Activated CD8-positive, alpha-beta memory T cell treated with anti-CD3 and anti-CD28 coated beads for 1 hour (primary cell): ENCODE data around the gene HERC2.

ENCODE experiments used
- DNase-seq, 2 donors: peaks; one replicate each; pipeline ENCODE4 v3.0.0-alpha.2; 2020; ENCODE audit warnings: low read depth in 1 of 2; ENCODE audit errors: extremely low read depth in 1 of 2

HERC2 gene

GRCh38 chr15:28116521-28117431 is 205.2 kb downstream of the HERC2 start:
- DNase-seq = no peak

- no peak for DNase-seq
Observed at GRCh38 chr15:28115871-28116270, 206.1 kb downstream of the HERC2 start.

- no peak for DNase-seq
Observed at GRCh38 chr15:28114721-28115622, 207.0 kb downstream of the HERC2 start.

GRCh38 chr15:28114114-28114455 is 207.9 kb downstream of the HERC2 start:
- DNase-seq = no peak

- no peak for DNase-seq
Observed at GRCh38 chr15:28113394-28114113, 208.4 kb downstream of the HERC2 start.

GRCh38 chr15:28112962-28113361 is 209.0 kb downstream of the HERC2 start:
- DNase-seq = no peak

- DNase-seq = no peak
Observed at GRCh38 chr15:28112101-28112760, 209.7 kb downstream of the HERC2 start.

GRCh38 chr15:28111543-28111942 is 210.4 kb downstream of the HERC2 start:
- no peak for DNase-seq

- DNase-seq = no peak
Observed at GRCh38 chr15:28110481-28110881, 211.5 kb downstream of the HERC2 start.

- no peak for DNase-seq
Observed at GRCh38 chr15:28109626-28110455, 212.1 kb downstream of the HERC2 start.

GRCh38 chr15:28107904-28108275 is 214.1 kb downstream of the HERC2 start:
- no peak for DNase-seq

- no peak for DNase-seq
Observed at GRCh38 chr15:28107111-28107903, 214.7 kb downstream of the HERC2 start.

GRCh38 chr15:28106294-28107110 is 215.5 kb downstream of the HERC2 start:
- no peak for DNase-seq

GRCh38 chr15:28105793-28106192 is 216.2 kb downstream of the HERC2 start:
- no peak for DNase-seq

GRCh38 chr15:28105224-28105791 is 216.7 kb downstream of the HERC2 start:
- DNase-seq = no peak

GRCh38 chr15:28104326-28104725 is 217.7 kb downstream of the HERC2 start:
- no peak for DNase-seq

- DNase-seq = no peak
Observed at GRCh38 chr15:28103831-28104230, 218.1 kb downstream of the HERC2 start.

GRCh38 chr15:28101983-28102441 is 220.0 kb downstream of the HERC2 start:
- no peak for DNase-seq
